LNCaP clone FGC (cell line): ENCODE data around the gene XPNPEP2.

Experiments
- DNase-seq: peaks from one replicate; pipeline ENCODE4 v3.0.0-alpha.2; 2011; ENCODE audit warnings: low read depth
- H3K4me3 ChIP-seq: 2 replicates; pipeline ENCODE4 v1.5.1; 2011; ENCODE audit warnings: mild to moderate bottlenecking, low read depth, low read length, control low read depth
- TF ChIP-seq, protein P1 (sequence below): IDR thresholded peaks from 2 replicates; pipeline ENCODE4 v1.5.1; 2012; ENCODE audit warnings: mild to moderate bottlenecking; ENCODE audit not compliant: control insufficient read depth, insufficient read depth; ENCODE audit errors: extremely low read depth

XPNPEP2 gene

DNA sequence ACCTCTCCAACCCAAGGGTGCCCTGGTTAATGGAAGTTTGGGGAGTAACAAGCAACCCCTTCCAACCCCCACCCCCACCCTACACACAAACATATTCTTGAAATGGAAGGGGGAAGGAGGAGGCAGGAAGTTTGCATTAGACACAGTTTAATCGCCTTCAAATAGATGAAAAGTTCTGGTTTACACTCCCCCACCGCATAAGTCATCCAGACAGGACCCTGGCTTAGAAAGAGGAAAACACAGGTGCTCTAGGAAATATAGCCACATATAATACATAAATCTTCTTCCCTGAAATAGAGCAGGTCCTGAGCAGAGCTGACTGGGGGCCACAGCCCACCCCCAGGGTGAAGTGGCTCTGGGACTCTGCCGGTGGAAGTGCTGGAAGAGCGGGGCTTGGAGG lies 66.0 kb downstream of the XPNPEP2 start:
- no peak overlapping the region for H3K4me3 ChIP-seq
- no peak for DNase-seq
- TF ChIP-seq, protein P1, sequence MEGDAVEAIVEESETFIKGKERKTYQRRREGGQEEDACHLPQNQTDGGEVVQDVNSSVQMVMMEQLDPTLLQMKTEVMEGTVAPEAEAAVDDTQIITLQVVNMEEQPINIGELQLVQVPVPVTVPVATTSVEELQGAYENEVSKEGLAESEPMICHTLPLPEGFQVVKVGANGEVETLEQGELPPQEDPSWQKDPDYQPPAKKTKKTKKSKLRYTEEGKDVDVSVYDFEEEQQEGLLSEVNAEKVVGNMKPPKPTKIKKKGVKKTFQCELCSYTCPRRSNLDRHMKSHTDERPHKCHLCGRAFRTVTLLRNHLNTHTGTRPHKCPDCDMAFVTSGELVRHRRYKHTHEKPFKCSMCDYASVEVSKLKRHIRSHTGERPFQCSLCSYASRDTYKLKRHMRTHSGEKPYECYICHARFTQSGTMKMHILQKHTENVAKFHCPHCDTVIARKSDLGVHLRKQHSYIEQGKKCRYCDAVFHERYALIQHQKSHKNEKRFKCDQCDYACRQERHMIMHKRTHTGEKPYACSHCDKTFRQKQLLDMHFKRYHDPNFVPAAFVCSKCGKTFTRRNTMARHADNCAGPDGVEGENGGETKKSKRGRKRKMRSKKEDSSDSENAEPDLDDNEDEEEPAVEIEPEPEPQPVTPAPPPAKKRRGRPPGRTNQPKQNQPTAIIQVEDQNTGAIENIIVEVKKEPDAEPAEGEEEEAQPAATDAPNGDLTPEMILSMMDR: no peak

DNA sequence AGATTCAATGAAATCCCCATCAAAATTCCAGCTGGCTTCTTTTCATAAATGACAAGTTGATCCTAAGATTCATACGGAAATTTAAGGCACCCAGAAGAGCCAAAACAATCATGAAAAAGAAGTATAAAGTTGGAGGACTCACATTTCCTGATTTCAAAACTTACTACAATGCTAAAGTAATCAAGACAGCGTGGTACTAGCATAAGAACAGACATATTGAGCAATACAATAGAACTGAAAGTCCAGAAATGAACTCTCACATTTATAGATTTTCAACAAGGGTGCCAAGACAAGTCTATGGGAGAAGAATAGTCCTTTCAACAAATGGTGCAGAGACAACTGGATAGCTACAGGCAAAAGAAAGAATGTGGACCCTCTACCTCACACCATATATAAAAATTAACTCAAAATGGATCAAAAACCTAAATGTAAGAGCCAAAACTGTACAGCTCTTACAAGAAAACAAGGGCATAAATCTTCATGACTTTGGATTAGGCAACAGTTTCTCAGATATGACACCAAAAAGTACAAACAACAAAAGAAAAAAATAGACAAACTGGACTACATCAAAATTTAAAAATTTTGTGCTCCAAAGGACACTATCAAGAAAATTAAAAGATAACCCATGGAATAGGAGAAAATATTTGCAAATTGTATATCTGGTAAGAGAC lies 69.5 kb downstream of the XPNPEP2 start:
- no peak overlapping the region for H3K4me3 ChIP-seq
- TF ChIP-seq, protein P1: no peak
- DNase-seq: no peak

DNA sequence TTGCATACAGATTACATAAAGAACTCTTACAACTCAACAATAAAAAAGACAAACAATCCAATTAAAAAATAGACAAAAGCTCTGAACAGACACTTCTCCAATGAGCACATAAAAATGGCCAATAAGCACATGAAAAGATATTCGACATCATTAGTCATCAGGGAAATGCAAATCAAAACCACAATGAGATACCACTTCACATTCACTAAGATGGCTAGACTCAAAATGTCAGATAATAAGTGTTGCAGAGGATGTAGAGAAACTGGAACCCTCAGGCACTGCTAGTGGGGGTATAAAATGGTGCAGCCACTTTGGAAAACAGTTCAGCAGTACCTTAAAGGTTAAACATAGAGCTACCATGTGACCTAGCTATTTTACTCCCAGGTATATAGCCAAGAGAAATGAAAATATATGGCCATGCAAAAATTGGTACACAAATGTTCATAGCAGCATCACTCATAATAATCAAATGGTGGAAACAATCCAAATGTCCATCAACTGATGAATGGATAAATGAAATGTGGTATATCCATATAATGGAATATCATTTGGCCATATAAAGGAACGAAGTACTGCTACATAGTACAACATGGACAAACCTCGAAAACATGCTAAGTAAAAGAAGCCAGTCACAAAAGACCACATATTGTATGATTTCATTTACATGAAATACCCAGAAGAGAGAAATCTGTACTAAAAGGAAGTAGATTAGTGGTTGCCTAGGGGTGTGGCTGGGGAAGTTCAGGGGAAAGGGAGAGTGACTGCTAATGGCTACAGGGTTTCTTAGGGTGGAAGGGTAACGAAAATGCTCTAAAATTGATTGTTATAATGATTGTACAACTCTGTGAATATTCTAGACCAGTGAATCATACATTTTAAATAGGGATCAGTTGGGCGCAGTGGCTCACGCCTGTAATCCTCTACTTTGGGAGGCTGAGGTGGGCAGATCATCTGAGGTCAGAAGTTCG lies 70.3 kb downstream of the XPNPEP2 start:
- DNase-seq: no peak
- TF ChIP-seq, protein P1: no peak

DNA sequence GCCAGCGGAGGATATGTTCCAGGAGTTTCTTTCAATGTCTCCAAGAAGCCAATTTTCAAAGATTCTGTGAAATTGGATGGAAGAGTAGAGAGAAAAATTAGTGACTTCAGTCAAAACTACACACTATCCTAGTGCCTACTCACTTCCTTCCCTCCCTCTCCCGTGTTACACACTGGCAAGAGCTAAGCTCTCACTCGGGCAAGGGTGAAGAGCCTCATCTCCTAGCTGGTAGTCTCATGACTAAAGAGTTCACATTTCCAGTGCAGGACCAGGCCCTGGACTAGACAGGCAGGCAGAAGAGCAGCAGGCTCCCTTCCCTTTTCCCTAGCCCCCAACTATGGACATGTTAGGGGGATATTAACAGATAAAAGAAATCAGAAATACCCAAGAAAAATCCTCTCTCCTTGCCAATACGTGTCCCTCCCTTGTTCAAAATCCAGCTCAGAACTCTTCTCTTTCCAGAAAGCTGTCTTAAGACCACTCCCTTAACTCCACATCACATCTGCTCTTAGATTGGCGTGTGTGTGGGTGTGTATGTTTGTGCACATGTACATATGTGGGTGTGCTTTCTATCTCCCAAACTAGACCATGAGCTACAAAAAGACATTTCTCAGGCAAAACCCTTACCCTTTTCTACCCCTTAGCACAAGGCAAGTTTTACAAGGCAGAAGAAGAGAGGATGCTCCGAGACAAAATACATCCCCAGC lies 75.0 kb downstream of the XPNPEP2 start:
- DNase-seq: no peak
- no peak overlapping the region for H3K4me3 ChIP-seq
- TF ChIP-seq, protein P1: no peak

More for the DNA sequence above, 70.3 kb downstream of the XPNPEP2 start:
- H3K4me3 ChIP-seq: no peak overlapping the region

DNA sequence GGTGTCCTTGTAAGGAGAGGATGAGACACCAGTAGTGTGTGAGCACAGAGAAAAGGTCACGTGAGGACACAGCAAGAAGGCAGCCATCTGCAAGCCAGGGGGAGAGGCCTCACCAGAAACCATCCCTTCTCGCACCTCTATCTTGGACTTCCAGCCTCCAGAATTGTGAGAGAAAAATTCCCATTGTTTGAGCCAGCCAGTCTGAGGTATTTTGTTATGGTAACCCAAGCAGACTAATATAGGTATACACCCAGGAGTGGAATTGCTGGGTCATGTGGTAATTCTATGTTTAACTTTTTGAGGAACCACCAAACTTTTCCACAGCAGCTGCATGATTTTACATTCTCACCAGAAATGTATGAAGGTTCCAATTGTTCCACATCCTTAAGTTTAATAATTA lies 79.3 kb downstream of the XPNPEP2 start:
- no peak for DNase-seq
- TF ChIP-seq, protein P1: no peak
- no peak overlapping the region for H3K4me3 ChIP-seq
